Activated T-cell treated with anti-CD3 and anti-CD28 coated beads for 1 hour (primary cell): ENCODE data around the gene SCTR.

Experiments used
- DNase-seq: peaks from one replicate; pipeline ENCODE4 v3.0.0-alpha.2; 2020; ENCODE audit warnings: low read depth

The SCTR gene

GRCh38 chr2:119474371-119475224, 49.7 kb downstream of the SCTR start:
- DNase-seq: no peak

- DNase-seq: no peak
Observed at GRCh38 chr2:119473621-119474370, 50.5 kb downstream of the SCTR start.

- no peak for DNase-seq
Observed at GRCh38 chr2:119472749-119473148, 51.5 kb downstream of the SCTR start.

DNA sequence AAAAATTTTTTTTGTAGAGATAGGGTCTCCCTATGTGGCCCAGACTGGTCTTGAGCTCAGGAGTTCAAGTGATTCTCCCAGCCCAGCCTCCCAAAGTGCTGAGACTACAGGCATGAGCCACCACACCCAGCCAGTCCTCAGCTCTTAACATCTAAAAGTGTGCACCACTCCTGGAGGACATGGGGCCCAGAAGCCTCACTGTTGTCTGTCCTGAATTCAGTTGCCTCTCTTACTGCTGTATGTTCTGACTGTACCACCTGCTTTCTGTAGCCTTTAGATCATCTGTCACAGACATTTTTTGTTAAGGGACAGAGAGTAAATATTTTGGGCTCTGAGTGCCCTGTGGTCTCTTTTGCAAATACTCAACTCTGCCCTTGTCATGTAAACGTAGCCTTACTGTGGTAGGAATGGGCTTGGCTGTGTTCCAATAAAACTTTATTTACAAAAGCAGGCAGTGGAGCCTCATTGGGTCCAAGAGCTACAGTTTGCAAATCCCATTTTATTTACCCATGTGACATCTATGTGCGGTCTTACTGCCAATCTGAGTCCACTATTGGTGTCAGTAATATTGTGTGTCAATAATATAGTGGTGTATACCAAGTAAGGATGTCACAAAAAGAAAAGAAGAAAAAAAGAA, 54.5 kb downstream of the SCTR start:
- no peak for DNase-seq

DNA sequence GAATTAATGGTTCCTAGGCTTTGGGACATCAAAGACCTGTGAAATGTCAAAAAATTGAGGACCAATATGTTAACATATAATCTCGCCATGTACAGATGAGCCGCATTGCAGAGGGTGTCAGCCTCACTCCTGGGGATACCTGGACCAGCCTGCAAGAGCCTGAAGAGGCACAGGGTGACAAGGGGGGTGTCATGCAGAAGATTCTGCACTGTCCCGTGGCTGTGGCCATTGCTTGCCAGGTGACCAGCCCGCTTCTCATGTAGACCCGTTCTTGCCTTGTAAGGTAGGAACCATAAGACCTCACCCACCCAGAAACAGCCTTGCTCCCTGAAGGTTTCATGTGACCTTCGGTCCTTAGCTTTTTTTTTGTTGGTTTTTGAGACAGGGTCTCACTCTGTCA, 55.2 kb downstream of the SCTR start:
- DNase-seq: no peak

DNA sequence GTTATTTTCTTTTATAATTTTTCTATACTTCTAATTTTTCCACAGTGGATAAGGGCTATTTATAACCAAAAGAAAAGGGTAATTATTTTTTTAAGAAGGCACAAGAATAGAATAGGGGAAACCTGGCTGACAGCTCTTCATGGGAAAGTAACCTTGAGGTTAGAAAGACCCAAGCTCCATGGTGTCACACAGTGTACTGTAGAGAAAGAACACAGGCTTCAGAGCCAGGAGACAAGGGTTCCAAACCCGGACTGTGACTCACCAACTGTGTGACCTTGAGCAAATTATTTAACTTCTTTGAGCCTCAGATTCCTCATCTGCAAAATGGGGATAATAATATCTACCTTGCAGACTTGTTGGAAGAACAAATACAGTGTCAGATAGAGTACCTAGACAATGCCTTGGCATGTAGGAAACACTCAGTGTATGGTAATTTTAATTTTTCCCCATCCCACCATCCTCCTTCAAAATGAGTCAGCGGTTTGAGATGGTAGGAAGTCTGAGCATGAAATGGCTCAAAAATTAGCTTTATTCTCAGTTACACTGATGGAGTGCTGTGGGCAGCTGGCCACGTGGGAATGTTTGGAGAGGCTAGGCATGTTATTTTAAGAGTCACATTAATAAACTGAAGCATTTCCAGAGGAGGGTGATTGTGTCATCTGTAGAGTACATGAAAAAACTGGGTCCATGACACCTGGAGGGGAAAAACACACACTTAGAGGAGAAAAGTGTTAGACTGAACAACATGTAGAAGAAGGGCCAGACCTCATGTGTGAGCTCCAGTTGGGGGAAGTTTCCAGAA, 55.9 kb downstream of the SCTR start:
- DNase-seq: no peak

GRCh38 chr2:119466373-119466772, 57.9 kb downstream of the SCTR start:
- DNase-seq: no peak

- DNase-seq: no peak
Observed at GRCh38 chr2:119465687-119466086, 58.6 kb downstream of the SCTR start.

DNA sequence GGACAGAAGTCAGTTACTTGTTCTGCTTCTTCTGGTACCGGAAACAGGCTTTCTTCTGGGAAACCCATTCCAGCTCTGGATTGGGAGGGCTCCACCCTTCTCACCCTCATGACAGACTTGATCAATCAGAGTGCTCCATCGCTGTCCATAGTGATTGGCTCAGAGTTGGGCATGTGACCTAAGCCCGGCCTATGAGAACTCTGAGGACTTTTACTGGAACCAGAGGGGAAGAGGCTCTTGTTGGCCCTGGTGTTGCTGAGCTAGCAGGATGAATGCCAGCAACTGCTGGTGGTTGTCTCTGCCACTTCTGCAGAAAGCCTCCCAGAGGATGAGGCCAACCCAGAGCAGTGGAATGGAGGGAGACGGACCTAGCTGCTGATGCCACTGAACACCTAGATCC, 59.3 kb downstream of the SCTR start:
- no peak for DNase-seq

DNA sequence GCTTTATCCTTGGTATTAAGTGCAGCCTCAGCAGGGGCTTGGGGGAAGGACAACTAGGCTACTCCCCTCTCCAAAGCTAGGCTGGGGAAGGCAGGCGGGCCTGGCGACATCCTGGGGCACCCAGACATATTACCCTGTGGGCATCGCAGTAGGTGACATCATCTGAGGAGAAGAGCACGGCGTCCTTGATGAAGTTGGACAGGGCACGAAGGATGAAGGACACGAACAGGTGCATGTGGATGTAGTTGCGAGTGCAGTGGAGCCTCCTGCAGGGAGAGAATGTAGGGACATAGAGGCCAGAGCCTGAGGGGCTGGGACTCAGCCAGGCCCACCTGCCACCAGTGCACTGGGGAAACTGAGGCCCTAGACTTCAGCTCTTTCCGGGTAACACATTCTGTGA, 60.3 kb downstream of the SCTR start:
- DNase-seq: no peak

DNA sequence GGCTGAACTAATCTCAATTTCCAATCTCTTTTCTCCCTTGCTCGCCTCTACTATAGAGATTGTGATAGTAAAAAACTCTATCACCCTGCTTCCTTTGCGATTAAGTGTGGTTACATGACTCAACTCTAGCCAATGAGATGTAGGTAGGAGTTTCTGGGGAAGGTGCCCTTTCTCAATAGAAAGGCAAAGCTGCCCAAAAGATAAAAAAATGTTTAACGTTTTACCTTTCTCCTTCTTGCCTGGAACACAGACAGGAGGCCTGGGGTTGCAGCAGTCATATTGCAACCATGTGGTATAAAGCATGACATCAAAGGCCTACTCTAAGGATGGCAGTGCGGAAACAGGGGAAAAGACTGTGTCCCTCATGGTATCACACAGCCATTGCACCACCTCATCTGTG, 61.1 kb downstream of the SCTR start:
- DNase-seq: no peak

DNA sequence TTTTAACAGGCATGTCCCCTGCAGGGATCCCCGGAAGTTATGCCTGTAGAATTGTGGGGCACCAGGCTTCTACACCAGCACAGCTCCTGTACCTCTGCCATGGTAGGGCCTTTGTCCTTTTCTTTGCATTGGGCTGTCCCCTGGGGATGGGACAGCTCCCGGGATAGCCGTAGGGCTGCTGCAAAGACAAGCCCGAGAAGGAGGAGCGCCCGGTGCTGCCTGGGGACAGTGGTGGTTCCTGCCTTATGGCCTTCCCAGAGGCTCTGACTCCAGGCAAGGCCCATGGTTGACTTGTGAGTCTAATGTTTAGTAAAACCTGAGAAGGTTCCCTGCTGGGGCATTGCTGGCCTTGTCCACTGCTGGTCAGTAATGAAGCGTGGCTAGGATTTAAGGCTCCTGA, 61.7 kb downstream of the SCTR start:
- DNase-seq: no peak

DNA sequence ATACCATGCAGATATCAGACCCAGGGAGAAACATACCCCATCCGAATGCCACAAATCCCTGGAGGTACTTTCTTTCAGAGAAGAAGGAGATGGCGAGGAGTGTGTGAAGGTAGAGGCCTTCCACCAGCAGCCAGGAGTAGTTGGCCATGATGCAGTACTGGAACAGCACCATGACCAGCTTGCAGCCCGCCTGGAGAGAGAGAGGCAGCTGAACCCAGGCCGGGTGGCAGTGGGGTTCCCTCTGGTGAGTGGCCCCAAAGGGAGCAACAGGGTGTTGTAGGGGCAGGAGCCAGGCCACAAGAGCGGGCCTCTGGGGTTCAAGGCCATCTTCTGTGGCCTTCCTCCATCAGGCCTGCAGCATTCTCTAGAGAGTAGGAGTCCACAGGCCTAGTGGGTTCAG, 62.5 kb downstream of the SCTR start:
- DNase-seq: no peak

- no peak for DNase-seq
Observed at GRCh38 chr2:119460076-119460475, 64.2 kb downstream of the SCTR start.

DNA sequence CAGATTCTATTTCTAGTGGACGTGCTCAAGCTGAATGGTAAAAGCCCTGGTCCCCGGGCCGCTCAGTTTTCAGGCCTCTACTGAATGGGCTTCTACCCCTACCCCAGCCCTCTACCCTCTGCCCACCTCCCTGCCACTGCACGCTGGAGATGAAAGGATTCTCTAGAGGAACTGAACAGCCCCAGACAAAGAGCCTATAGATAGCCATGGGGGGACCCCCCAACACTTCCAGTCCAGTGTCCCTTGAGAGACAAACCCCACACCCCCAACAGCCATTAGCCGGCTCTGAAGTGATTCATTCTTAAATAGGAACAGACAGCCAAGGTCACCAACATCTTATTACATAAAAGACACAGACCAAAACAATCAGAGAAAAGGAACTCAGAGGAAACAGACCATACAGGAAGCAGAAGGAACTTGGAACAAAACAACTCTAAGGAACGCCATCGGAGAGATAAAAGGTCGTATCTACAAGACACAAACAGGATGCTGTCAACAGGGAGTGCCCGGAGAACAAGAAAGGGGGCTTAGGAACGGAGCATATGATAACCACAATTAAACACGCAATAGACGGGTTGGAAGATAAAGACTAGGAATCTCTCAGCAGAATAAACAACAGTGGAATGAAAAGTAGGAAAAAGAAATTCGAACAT, 69.1 kb downstream of the SCTR start:
- DNase-seq: no peak

DNA sequence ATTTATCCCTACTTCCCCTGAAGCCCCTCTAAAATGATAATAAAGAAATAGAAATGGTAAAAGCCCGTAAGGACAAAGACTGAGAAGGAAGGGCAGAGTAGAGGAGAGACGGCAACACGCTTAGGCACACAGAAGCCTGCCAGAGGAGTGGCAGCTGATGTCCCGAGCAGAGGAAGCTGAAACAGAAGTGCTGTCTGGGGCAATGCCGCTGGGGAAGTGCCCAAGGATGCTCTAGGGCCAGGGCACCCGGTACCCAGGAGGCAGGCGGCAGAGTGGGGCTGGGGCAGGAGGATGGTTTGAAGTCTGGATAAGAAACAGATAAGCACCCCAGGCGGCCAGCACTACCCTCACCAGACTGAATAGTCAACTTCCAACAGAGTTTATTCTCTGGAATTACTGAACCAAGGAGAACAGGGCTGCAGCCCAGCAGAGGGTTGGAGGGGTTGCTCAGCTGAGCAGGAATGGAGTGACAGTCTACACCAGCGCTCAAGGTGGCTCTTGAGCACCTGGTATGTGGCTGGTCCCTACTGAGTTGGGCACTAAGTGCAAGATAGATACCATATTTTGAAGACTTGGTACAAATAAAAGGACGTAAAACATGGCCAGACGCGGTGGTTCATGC, 70.2 kb downstream of the SCTR start:
- DNase-seq: no peak

- DNase-seq: no peak
Observed at GRCh38 chr2:119451336-119452050, 72.8 kb downstream of the SCTR start.

DNA sequence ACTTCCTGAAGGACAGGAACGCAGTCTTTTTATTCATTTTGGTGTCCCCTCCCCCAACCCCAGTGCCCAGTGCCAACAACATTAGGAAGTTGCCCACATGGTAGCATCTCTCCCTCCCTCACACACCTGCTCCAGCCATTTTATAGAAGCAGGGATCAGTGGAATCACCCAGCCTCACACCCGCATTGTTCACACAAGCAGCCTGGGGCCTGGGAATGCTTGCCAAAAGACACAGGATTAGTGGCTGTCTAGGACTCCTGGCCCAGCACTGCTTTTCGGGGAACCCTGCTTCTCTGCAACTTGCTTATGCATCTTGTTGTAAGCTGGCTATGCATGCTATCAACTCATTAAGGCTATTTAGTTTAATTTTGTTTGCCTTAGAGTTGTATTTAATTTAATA, 74.8 kb downstream of the SCTR start:
- no peak for DNase-seq

- no peak for DNase-seq
Observed at GRCh38 chr2:119448427-119449141, 75.7 kb downstream of the SCTR start.

DNA sequence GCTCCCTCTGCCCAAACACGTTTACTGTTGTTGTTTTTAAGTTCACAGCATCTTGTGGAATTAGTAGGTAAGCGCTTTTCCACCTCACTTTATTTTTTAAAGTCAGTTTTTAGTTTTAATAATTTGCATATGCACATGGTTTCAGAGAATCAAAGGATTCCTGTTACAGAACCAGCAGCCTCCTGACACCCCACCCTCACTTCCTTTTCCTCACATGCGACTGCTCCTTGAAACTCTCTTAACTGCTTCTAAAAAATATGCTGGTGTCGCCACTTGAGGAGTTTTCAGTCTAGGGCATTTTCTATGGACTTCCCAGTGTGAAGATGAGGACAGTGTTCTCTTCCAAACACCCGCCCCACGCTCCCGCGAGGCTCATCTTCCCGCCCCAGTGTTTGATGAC, 78.2 kb downstream of the SCTR start:
- no peak for DNase-seq
